ENCODE measurements around the gene ARCN1. TPM values are rescaled to one million over a fixed set of nuclear protein-coding genes. Genes with fewer than 3 reads are reported as not detected.

ARCN1 gene
- total and polyA plus RNA-seq, 3 experiments from 2014 or later = 148 to 154 (median 149) TPM

- Histone ChIP-seq H3K27ac (ENCODE audit: low read depth, low read length) (no peak overlapping the region), H3K27me3 (ENCODE audit: insufficient read depth, low read length, poor library complexity, severe bottlenecking) (no peaks in the 10 kb centered on the region), H3K4me1 (ENCODE audit: insufficient read depth, low read length) (peaks cover 20% of the 10 kb centered on the region), H3K36me3 (ENCODE audit: insufficient read depth, low read length) (no peaks in the 10 kb centered on the region), H3K9me3 (ENCODE audit: low read length) (no peaks in the 10 kb centered on the region), H3K4me3 (ENCODE audit: low read length) (no peak overlapping the region)
- H3K4me1 Mint-ChIP-seq = peaks cover 18 to 25% (median 22%) of the 10 kb centered on the region in 3 donors
- no peaks in the 10 kb centered on the region for H3K9me3 Mint-ChIP-seq
- no peak for DNase-seq
- ChIA-PET POLR2A (no interaction called here), CTCF (no interaction called here)
- H3K4me3 Mint-ChIP-seq = peak overlapping the region in 1 of 7 donors; percentile 74
- H3K36me3 Mint-ChIP-seq = peaks cover 0 to 16% (median 0%) of the 10 kb centered on the region in 3 donors
- peaks cover 0 to 3% of the 10 kb centered on the region in 2 donors for H3K27me3 Mint-ChIP-seq
- peak overlapping the region in 1 of 8 donors; percentile 24 for H3K27ac Mint-ChIP-seq
These were observed 38.2 kb upstream of the ARCN1 start for GRCh38 chr11:118533769-118534729.

GRCh38 chr11:118535261-118535660 lies 36.9 kb upstream of the ARCN1 start:
- Histone ChIP-seq H3K27me3 (ENCODE audit: insufficient read depth, low read length, poor library complexity, severe bottlenecking) (no peaks in the 10 kb centered on the region), H3K36me3 (ENCODE audit: insufficient read depth, low read length) (no peaks in the 10 kb centered on the region), H3K27ac (ENCODE audit: low read depth, low read length) (no peak overlapping the region), H3K4me3 (ENCODE audit: low read length) (no peak overlapping the region), H3K4me1 (ENCODE audit: insufficient read depth, low read length) (peaks cover 8% of the 10 kb centered on the region), H3K9me3 (ENCODE audit: low read length) (no peaks in the 10 kb centered on the region)
- no peak overlapping the region for H3K27ac Mint-ChIP-seq
- peaks cover 0 to 11% (median 0%) of the 10 kb centered on the region in 3 donors for H3K36me3 Mint-ChIP-seq
- CTCF ChIA-PET = interaction anchor here (0.8 kb wide), 1 partner anchor 364 kb away, joined by 3 read pairs; no protein-coding TSS in a partner anchor
- peaks cover 8 to 13% (median 10%) of the 10 kb centered on the region in 3 donors for H3K4me1 Mint-ChIP-seq
- DNase-seq = no peak
- H3K4me3 Mint-ChIP-seq = peak overlapping the region in 1 of 7 donors; percentile 12
- POLR2A ChIA-PET = no interaction called here
- peaks cover 0 to 3% of the 10 kb centered on the region in 2 donors for H3K27me3 Mint-ChIP-seq
- no peaks in the 10 kb centered on the region for H3K9me3 Mint-ChIP-seq

- H3K27ac ChIP-seq (ENCODE audit: low read depth, low read length) = no peak overlapping the region
- Mint-ChIP-seq H3K4me1 (peaks cover 2 to 6% (median 3%) of the 10 kb centered on the region in 3 donors), H3K9me3 (no peaks in the 10 kb centered on the region), H3K27ac (no peak overlapping the region), H3K27me3 (no peaks in the 10 kb centered on the region), H3K4me3 (no peak overlapping the region), H3K36me3 (peaks cover 0 to 11% (median 2%) of the 10 kb centered on the region in 3 donors)
- ChIA-PET POLR2A (no interaction called here), CTCF (no interaction called here)
- no peak for DNase-seq
- H3K36me3 ChIP-seq (ENCODE audit: insufficient read depth, low read length) = no peaks in the 10 kb centered on the region
- H3K27me3 ChIP-seq (ENCODE audit: insufficient read depth, low read length, poor library complexity, severe bottlenecking) = no peaks in the 10 kb centered on the region
- no peaks in the 10 kb centered on the region for H3K9me3 ChIP-seq (ENCODE audit: low read length)
- H3K4me3 ChIP-seq (ENCODE audit: low read length) = no peak overlapping the region
- peaks cover under 1% of the 10 kb centered on the region for H3K4me1 ChIP-seq (ENCODE audit: insufficient read depth, low read length)
These were observed 35.5 kb upstream of the ARCN1 start for GRCh38 chr11:118536726-118537125.

GRCh38 chr11:118537409-118537980 lies 34.7 kb upstream of the ARCN1 start:
- Histone ChIP-seq H3K9me3 (ENCODE audit: low read length) (no peaks in the 10 kb centered on the region), H3K4me3 (ENCODE audit: low read length) (no peak overlapping the region), H3K4me1 (ENCODE audit: insufficient read depth, low read length) (no peaks in the 10 kb centered on the region), H3K36me3 (ENCODE audit: insufficient read depth, low read length) (no peaks in the 10 kb centered on the region), H3K27me3 (ENCODE audit: insufficient read depth, low read length, poor library complexity, severe bottlenecking) (no peaks in the 10 kb centered on the region), H3K27ac (ENCODE audit: low read depth, low read length) (no peak overlapping the region)
- Mint-ChIP-seq H3K9me3 (no peaks in the 10 kb centered on the region), H3K27me3 (no peaks in the 10 kb centered on the region), H3K27ac (no peak overlapping the region), H3K4me3 (no peak overlapping the region), H3K4me1 (no peaks in the 10 kb centered on the region), H3K36me3 (peaks cover 0 to 14% (median 5%) of the 10 kb centered on the region in 3 donors)
- POLR2A ChIA-PET = no interaction called here
- no peak for DNase-seq
- CTCF ChIA-PET = interaction anchor here (0.6 kb wide), 1 partner anchor 19 kb away, joined by 4 read pairs; no protein-coding TSS in a partner anchor

GRCh38 chr11:118544010-118544646 lies 28.1 kb upstream of the ARCN1 start:
- Histone ChIP-seq H3K9me3 (ENCODE audit: low read length) (no peaks in the 10 kb centered on the region), H3K27ac (ENCODE audit: low read depth, low read length) (no peak overlapping the region), H3K4me1 (ENCODE audit: insufficient read depth, low read length) (no peaks in the 10 kb centered on the region), H3K4me3 (ENCODE audit: low read length) (no peak overlapping the region), H3K27me3 (ENCODE audit: insufficient read depth, low read length, poor library complexity, severe bottlenecking) (no peaks in the 10 kb centered on the region), H3K36me3 (ENCODE audit: insufficient read depth, low read length) (no peaks in the 10 kb centered on the region)
- Mint-ChIP-seq H3K27ac (peak overlapping the region in 1 of 8 donors; percentile 54), H3K27me3 (no peaks in the 10 kb centered on the region), H3K9me3 (no peaks in the 10 kb centered on the region), H3K4me1 (no peaks in the 10 kb centered on the region), H3K4me3 (no peak overlapping the region), H3K36me3 (peaks cover 0 to 36% (median 10%) of the 10 kb centered on the region in 3 donors)
- ChIA-PET POLR2A (no interaction called here), CTCF (no interaction called here)
- DNase-seq = no peak

GRCh38 chr11:118544647-118545010 lies 27.6 kb upstream of the ARCN1 start:
- Histone ChIP-seq H3K4me3 (ENCODE audit: low read length) (no peak overlapping the region), H3K27me3 (ENCODE audit: insufficient read depth, low read length, poor library complexity, severe bottlenecking) (no peaks in the 10 kb centered on the region), H3K9me3 (ENCODE audit: low read length) (no peaks in the 10 kb centered on the region), H3K27ac (ENCODE audit: low read depth, low read length) (no peak overlapping the region), H3K36me3 (ENCODE audit: insufficient read depth, low read length) (no peaks in the 10 kb centered on the region), H3K4me1 (ENCODE audit: insufficient read depth, low read length) (no peaks in the 10 kb centered on the region)
- Mint-ChIP-seq H3K36me3 (peaks cover 0 to 36% (median 10%) of the 10 kb centered on the region in 3 donors), H3K27me3 (no peaks in the 10 kb centered on the region), H3K4me1 (no peaks in the 10 kb centered on the region), H3K9me3 (no peaks in the 10 kb centered on the region), H3K4me3 (no peak overlapping the region), H3K27ac (peak overlapping the region in 1 of 8 donors; percentile 54)
- CTCF ChIA-PET = no interaction called here
- DNase-seq = no peak
- POLR2A ChIA-PET = no interaction called here

GRCh38 chr11:118545533-118545932 lies 26.7 kb upstream of the ARCN1 start:
- H3K27me3 Mint-ChIP-seq = no peaks in the 10 kb centered on the region
- no peak overlapping the region for H3K4me3 Mint-ChIP-seq

GRCh38 chr11:118547132-118547531 lies 25.1 kb upstream of the ARCN1 start:
- Histone ChIP-seq H3K9me3 (ENCODE audit: low read length) (no peaks in the 10 kb centered on the region), H3K4me3 (ENCODE audit: low read length) (no peak overlapping the region), H3K36me3 (ENCODE audit: insufficient read depth, low read length) (peaks cover 5% of the 10 kb centered on the region), H3K4me1 (ENCODE audit: insufficient read depth, low read length) (no peaks in the 10 kb centered on the region), H3K27me3 (ENCODE audit: insufficient read depth, low read length, poor library complexity, severe bottlenecking) (no peaks in the 10 kb centered on the region), H3K27ac (ENCODE audit: low read depth, low read length) (no peak overlapping the region)
- DNase-seq = no peak
- CTCF ChIA-PET = no interaction called here
- peaks cover 5 to 42% (median 12%) of the 10 kb centered on the region in 3 donors for H3K36me3 Mint-ChIP-seq
- POLR2A ChIA-PET = interaction anchor here (0.6 kb wide), 1 partner anchor 22 kb away, joined by 4 read pairs; no protein-coding TSS in a partner anchor
- no peak overlapping the region for H3K27ac Mint-ChIP-seq
- no peaks in the 10 kb centered on the region for H3K4me1 Mint-ChIP-seq
- H3K27me3 Mint-ChIP-seq = no peaks in the 10 kb centered on the region
- no peaks in the 10 kb centered on the region for H3K9me3 Mint-ChIP-seq
- no peak overlapping the region for H3K4me3 Mint-ChIP-seq

More at GRCh38 chr11:118545533-118545932, 26.7 kb upstream of the ARCN1 start:
- ChIA-PET POLR2A (no interaction called here), CTCF (no interaction called here)
- no peaks in the 10 kb centered on the region for H3K9me3 Mint-ChIP-seq
- H3K27ac ChIP-seq (ENCODE audit: low read depth, low read length) = no peak overlapping the region
- no peaks in the 10 kb centered on the region for H3K36me3 ChIP-seq (ENCODE audit: insufficient read depth, low read length)
- peak overlapping the region in 1 of 8 donors; percentile 45 for H3K27ac Mint-ChIP-seq
- H3K27me3 ChIP-seq (ENCODE audit: insufficient read depth, low read length, poor library complexity, severe bottlenecking) = no peaks in the 10 kb centered on the region
- no peaks in the 10 kb centered on the region for H3K4me1 ChIP-seq (ENCODE audit: insufficient read depth, low read length)
- no peak overlapping the region for H3K4me3 ChIP-seq (ENCODE audit: low read length)
- no peaks in the 10 kb centered on the region for H3K4me1 Mint-ChIP-seq
- peaks cover 0 to 38% (median 10%) of the 10 kb centered on the region in 3 donors for H3K36me3 Mint-ChIP-seq
- no peak for DNase-seq
- no peaks in the 10 kb centered on the region for H3K9me3 ChIP-seq (ENCODE audit: low read length)

Data from CD8-positive, alpha-beta memory T cell (primary cell).